ENCODE measurements around the gene COL5A2. TPM values are rescaled to one million over a fixed set of nuclear protein-coding genes. Genes with fewer than 3 reads are reported as not detected.
A peak's percentile ranks its signal among the peaks of the same experiment; 100 is the strongest.

COL5A2 gene
- total and polyA plus RNA-seq, 7 experiments from 2014 or later, result 0.09 to 2.3 (median 0.37) TPM

DNA sequence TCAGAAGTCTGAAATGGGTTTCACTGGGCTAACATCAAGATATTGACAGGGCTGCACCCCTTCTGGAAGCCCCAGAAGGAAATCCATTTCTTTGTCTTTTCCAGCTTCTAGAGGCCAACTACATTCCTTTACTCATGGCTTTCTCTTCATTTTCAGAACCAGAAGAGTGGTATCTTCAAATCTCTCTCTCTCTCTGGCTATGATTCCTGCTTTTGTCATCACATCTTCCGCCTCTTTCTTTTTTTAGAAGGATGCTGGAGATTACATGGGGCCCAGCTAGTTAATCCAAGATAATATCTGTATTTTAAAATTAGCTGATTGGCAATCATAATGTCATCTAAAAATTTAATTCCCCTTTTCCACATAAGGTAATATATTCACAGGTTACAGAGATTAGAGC, 23.8 kb downstream of the COL5A2 start:
- Mint-ChIP-seq H3K4me1 (peaks cover 0 to 1% (median 0%) of the 10 kb centered on the region in 7 donors), H3K36me3 (no peaks in the 10 kb centered on the region), H3K27ac (no peak overlapping the region), H3K4me3 (no peak overlapping the region), H3K9me3 (no peaks in the 10 kb centered on the region), H3K27me3 (no peaks in the 10 kb centered on the region)
- no peak for DNase-seq
- Histone ChIP-seq H3K27ac (ENCODE audit: low read depth, low read length) (no peak overlapping the region), H3K4me1 (ENCODE audit: control insufficient read depth in 2 of 2, insufficient read depth in 2 of 2, low read length in 2 of 2) (no peaks in the 10 kb centered on the region), H3K9me3 (ENCODE audit: control insufficient read depth in 2 of 3, low read length in 3 of 3) (no peaks in the 10 kb centered on the region), H3K36me3 (ENCODE audit: control insufficient read depth in 2 of 3, insufficient read depth in 3 of 3, low read length in 3 of 3) (no peaks in the 10 kb centered on the region), H3K27me3 (ENCODE audit: control insufficient read depth in 2 of 2, insufficient read depth in 2 of 2, low read length in 2 of 2) (no peaks in the 10 kb centered on the region), H3K4me3 (ENCODE audit: low read length) (no peak overlapping the region)
- intact Hi-C loops (cut with micrococcal nuclease), result no loop called here
- no peak for ATAC-seq
- POLR2A ChIA-PET, result no interaction called here
- CTCF ChIA-PET, result no interaction called here

GRCh38 chr2:189153619-189154018, 25.9 kb downstream of the COL5A2 start:
- ChIA-PET CTCF (no interaction called here), POLR2A (no interaction called here)
- H3K27me3 Mint-ChIP-seq, result no peaks in the 10 kb centered on the region
- no peaks in the 10 kb centered on the region for H3K4me1 ChIP-seq (ENCODE audit: control insufficient read depth in 2 of 2, insufficient read depth in 2 of 2, low read length in 2 of 2)
- no peak overlapping the region for H3K4me3 ChIP-seq (ENCODE audit: low read length)
- peaks cover 0 to 1% (median 0%) of the 10 kb centered on the region in 7 donors for H3K4me1 Mint-ChIP-seq
- no peaks in the 10 kb centered on the region for H3K9me3 Mint-ChIP-seq
- DNase-seq (no peak), ATAC-seq (no peak)
- no peaks in the 10 kb centered on the region for H3K9me3 ChIP-seq (ENCODE audit: control insufficient read depth in 2 of 3, low read length in 3 of 3)
- no peak overlapping the region for H3K27ac ChIP-seq (ENCODE audit: low read depth, low read length)
- H3K36me3 Mint-ChIP-seq, result no peaks in the 10 kb centered on the region
- H3K36me3 ChIP-seq (ENCODE audit: control insufficient read depth in 2 of 3, insufficient read depth in 3 of 3, low read length in 3 of 3), result no peaks in the 10 kb centered on the region
- H3K27me3 ChIP-seq (ENCODE audit: control insufficient read depth in 2 of 2, insufficient read depth in 2 of 2, low read length in 2 of 2), result no peaks in the 10 kb centered on the region
- intact Hi-C loops (cut with micrococcal nuclease), result no loop called here
- H3K4me3 Mint-ChIP-seq, result no peak overlapping the region
- no peak overlapping the region for H3K27ac Mint-ChIP-seq

- Histone ChIP-seq H3K27ac (ENCODE audit: low read depth, low read length) (no peak overlapping the region), H3K4me1 (ENCODE audit: control insufficient read depth in 2 of 2, insufficient read depth in 2 of 2, low read length in 2 of 2) (no peaks in the 10 kb centered on the region), H3K9me3 (ENCODE audit: control insufficient read depth in 2 of 3, low read length in 3 of 3) (no peaks in the 10 kb centered on the region), H3K27me3 (ENCODE audit: control insufficient read depth in 2 of 2, insufficient read depth in 2 of 2, low read length in 2 of 2) (no peaks in the 10 kb centered on the region), H3K36me3 (ENCODE audit: control insufficient read depth in 2 of 3, insufficient read depth in 3 of 3, low read length in 3 of 3) (no peaks in the 10 kb centered on the region), H3K4me3 (ENCODE audit: low read length) (no peak overlapping the region)
- Mint-ChIP-seq H3K4me1 (peaks cover 0 to 1% (median 0%) of the 10 kb centered on the region in 7 donors), H3K27ac (no peak overlapping the region), H3K36me3 (no peaks in the 10 kb centered on the region), H3K27me3 (no peaks in the 10 kb centered on the region), H3K9me3 (no peaks in the 10 kb centered on the region), H3K4me3 (no peak overlapping the region)
- DNase-seq (no peak), ATAC-seq (no peak)
- intact Hi-C loops (cut with micrococcal nuclease), result no loop called here
- POLR2A ChIA-PET, result interaction anchor here (0.5 to 0.9 kb wide), 2 partner anchors 35 to 1603 kb away, joined by 3 to 4 read pairs; no protein-coding TSS in a partner anchor
- CTCF ChIA-PET, result interaction anchor here (1.1 kb wide), 1 partner anchor 9 kb away, joined by 5 read pairs; no protein-coding TSS in a partner anchor
Observed at GRCh38 chr2:189152483-189152882, 27.1 kb downstream of the COL5A2 start.

DNA sequence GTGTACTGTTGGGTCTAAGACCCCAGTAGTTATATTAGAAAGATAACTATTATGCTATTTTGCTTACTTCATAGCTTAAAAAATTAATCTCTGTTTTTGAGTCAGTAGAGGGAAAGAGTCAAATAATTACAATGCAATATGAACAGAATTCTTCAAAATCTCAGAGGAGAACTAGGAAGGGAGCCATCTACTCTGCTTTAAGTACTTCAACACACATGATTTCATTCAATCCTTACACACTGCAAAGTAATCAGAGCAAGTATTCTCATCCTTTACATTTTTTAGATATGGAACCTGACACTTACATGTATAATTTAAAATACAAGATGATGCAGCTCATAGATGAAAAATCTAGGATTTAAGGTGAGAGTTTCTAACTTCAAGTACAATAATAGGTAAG, 27.7 kb downstream of the COL5A2 start:
- H3K27ac ChIP-seq (ENCODE audit: low read depth, low read length), result no peak overlapping the region
- H3K4me1 ChIP-seq (ENCODE audit: control insufficient read depth in 2 of 2, insufficient read depth in 2 of 2, low read length in 2 of 2), result no peaks in the 10 kb centered on the region
- H3K27me3 ChIP-seq (ENCODE audit: control insufficient read depth in 2 of 2, insufficient read depth in 2 of 2, low read length in 2 of 2), result no peaks in the 10 kb centered on the region
- Mint-ChIP-seq H3K4me1 (peaks cover 0 to 1% (median 0%) of the 10 kb centered on the region in 7 donors), H3K9me3 (no peaks in the 10 kb centered on the region), H3K27ac (peak overlapping the region in 1 of 9 donors; percentile 1), H3K4me3 (no peak overlapping the region), H3K36me3 (no peaks in the 10 kb centered on the region), H3K27me3 (no peaks in the 10 kb centered on the region)
- ATAC-seq, result no peak
- POLR2A ChIA-PET, result interaction anchor here (0.9 kb wide), 1 partner anchor 35 kb away, joined by 4 read pairs; no protein-coding TSS in a partner anchor
- CTCF ChIA-PET, result interaction anchor here (0.6 to 1.1 kb wide), 2 partner anchors 9 to 30 kb away, joined by 3 to 5 read pairs; no protein-coding TSS in a partner anchor
- H3K4me3 ChIP-seq (ENCODE audit: low read length), result no peak overlapping the region
- intact Hi-C loops (cut with micrococcal nuclease), result no loop called here
- DNase-seq, result no peak
- H3K36me3 ChIP-seq (ENCODE audit: control insufficient read depth in 2 of 3, insufficient read depth in 3 of 3, low read length in 3 of 3), result no peaks in the 10 kb centered on the region
- no peaks in the 10 kb centered on the region for H3K9me3 ChIP-seq (ENCODE audit: control insufficient read depth in 2 of 3, low read length in 3 of 3)

GRCh38 chr2:189150033-189150432, 29.5 kb downstream of the COL5A2 start:
- no peaks in the 10 kb centered on the region for H3K27me3 Mint-ChIP-seq
- no peaks in the 10 kb centered on the region for H3K36me3 ChIP-seq (ENCODE audit: control insufficient read depth in 2 of 3, insufficient read depth in 3 of 3, low read length in 3 of 3)
- H3K4me3 Mint-ChIP-seq, result no peak overlapping the region
- H3K27ac Mint-ChIP-seq, result no peak overlapping the region
- intact Hi-C loops (cut with micrococcal nuclease), result no loop called here
- no peaks in the 10 kb centered on the region for H3K9me3 Mint-ChIP-seq
- H3K27me3 ChIP-seq (ENCODE audit: control insufficient read depth in 2 of 2, insufficient read depth in 2 of 2, low read length in 2 of 2), result no peaks in the 10 kb centered on the region
- ATAC-seq (no peak), DNase-seq (no peak)
- POLR2A ChIA-PET, result no interaction called here
- no peaks in the 10 kb centered on the region for H3K4me1 ChIP-seq (ENCODE audit: control insufficient read depth in 2 of 2, insufficient read depth in 2 of 2, low read length in 2 of 2)
- CTCF ChIA-PET, result no interaction called here
- H3K27ac ChIP-seq (ENCODE audit: low read depth, low read length), result no peak overlapping the region
- no peaks in the 10 kb centered on the region for H3K36me3 Mint-ChIP-seq
- no peak overlapping the region for H3K4me3 ChIP-seq (ENCODE audit: low read length)
- H3K4me1 Mint-ChIP-seq, result peaks cover 0 to 1% (median 0%) of the 10 kb centered on the region in 7 donors
- no peaks in the 10 kb centered on the region for H3K9me3 ChIP-seq (ENCODE audit: control insufficient read depth in 2 of 3, low read length in 3 of 3)

- no peaks in the 10 kb centered on the region for H3K36me3 ChIP-seq (ENCODE audit: control insufficient read depth in 2 of 3, insufficient read depth in 3 of 3, low read length in 3 of 3)
- no peak overlapping the region for H3K4me3 ChIP-seq (ENCODE audit: low read length)
- intact Hi-C loops (cut with micrococcal nuclease), result no loop called here
- POLR2A ChIA-PET, result no interaction called here
- Mint-ChIP-seq H3K9me3 (no peaks in the 10 kb centered on the region), H3K36me3 (no peaks in the 10 kb centered on the region), H3K4me1 (peaks cover 0 to 6% (median 0%) of the 10 kb centered on the region in 7 donors), H3K27ac (no peak overlapping the region), H3K27me3 (no peaks in the 10 kb centered on the region), H3K4me3 (no peak overlapping the region)
- H3K27ac ChIP-seq (ENCODE audit: low read depth, low read length), result no peak overlapping the region
- H3K4me1 ChIP-seq (ENCODE audit: control insufficient read depth in 2 of 2, insufficient read depth in 2 of 2, low read length in 2 of 2), result no peaks in the 10 kb centered on the region
- ATAC-seq (no peak), DNase-seq (no peak)
- CTCF ChIA-PET, result interaction anchor here (1.3 kb wide), 1 partner anchor 198 kb away, joined by 5 read pairs; no protein-coding TSS in a partner anchor
- H3K9me3 ChIP-seq (ENCODE audit: control insufficient read depth in 2 of 3, low read length in 3 of 3), result no peaks in the 10 kb centered on the region
- no peaks in the 10 kb centered on the region for H3K27me3 ChIP-seq (ENCODE audit: control insufficient read depth in 2 of 2, insufficient read depth in 2 of 2, low read length in 2 of 2)
Observed at GRCh38 chr2:189147989-189148388, 31.6 kb downstream of the COL5A2 start.

DNA sequence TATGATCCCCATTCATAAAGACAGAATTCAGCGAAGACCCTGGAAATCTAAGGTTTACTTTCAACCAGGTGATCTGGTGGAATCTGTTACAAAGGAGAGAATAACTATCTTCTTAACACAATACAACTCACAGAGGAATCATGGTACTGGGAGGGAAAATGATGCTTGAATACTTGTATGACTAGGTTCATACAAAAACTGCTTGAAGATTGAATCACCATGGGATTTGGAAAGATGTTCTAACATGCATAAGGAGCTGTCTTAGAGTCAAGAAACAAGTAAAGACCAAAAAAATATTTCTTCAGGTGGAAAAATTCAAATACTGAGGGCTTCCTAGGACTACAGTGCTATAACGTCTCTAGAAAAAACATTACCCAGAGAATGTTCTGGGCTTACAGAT, 32.2 kb downstream of the COL5A2 start:
- no peaks in the 10 kb centered on the region for H3K36me3 ChIP-seq (ENCODE audit: control insufficient read depth in 2 of 3, insufficient read depth in 3 of 3, low read length in 3 of 3)
- intact Hi-C loops (cut with micrococcal nuclease), result no loop called here
- H3K4me1 ChIP-seq (ENCODE audit: control insufficient read depth in 2 of 2, insufficient read depth in 2 of 2, low read length in 2 of 2), result no peaks in the 10 kb centered on the region
- DNase-seq (no peak), ATAC-seq (no peak)
- CTCF ChIA-PET, result no interaction called here
- H3K27me3 ChIP-seq (ENCODE audit: control insufficient read depth in 2 of 2, insufficient read depth in 2 of 2, low read length in 2 of 2), result no peaks in the 10 kb centered on the region
- Mint-ChIP-seq H3K36me3 (no peaks in the 10 kb centered on the region), H3K4me1 (peaks cover 0 to 6% (median 0%) of the 10 kb centered on the region in 7 donors), H3K4me3 (no peak overlapping the region), H3K27me3 (no peaks in the 10 kb centered on the region), H3K9me3 (no peaks in the 10 kb centered on the region), H3K27ac (no peak overlapping the region)
- POLR2A ChIA-PET, result no interaction called here
- no peaks in the 10 kb centered on the region for H3K9me3 ChIP-seq (ENCODE audit: control insufficient read depth in 2 of 3, low read length in 3 of 3)
- no peak overlapping the region for H3K4me3 ChIP-seq (ENCODE audit: low read length)
- no peak overlapping the region for H3K27ac ChIP-seq (ENCODE audit: low read depth, low read length)

Measured in naive thymus-derived CD4-positive, alpha-beta T cell (primary cell).